Right renal pelvis (tissue), 4 donors: ENCODE results near the gene NALCN. TPM values are rescaled to one million over a fixed set of nuclear protein-coding genes. Genes with fewer than 3 reads are reported as not detected.

Experiments
- DNase-seq, 4 donors: peaks; one replicate each; pipeline ENCODE4 v3.0.0-alpha.2; 2013; ENCODE audit warnings: low read depth in 4 of 4, low spot score in 3 of 4, missing footprints in 1 of 4
- polyA plus RNA-seq, 4 donors: library from polyadenylated mRNA; unstranded; fragments of 120-200 nt; gene quantifications; one replicate each; pipeline ENCODE4 v1.2.1, GENCODE V29; 2013; ENCODE audit not compliant: insufficient read length in 4 of 4

Gene NALCN
- polyA plus RNA-seq, 4 donors: 0.86 to 1.5 (median 1.1) TPM

DNA sequence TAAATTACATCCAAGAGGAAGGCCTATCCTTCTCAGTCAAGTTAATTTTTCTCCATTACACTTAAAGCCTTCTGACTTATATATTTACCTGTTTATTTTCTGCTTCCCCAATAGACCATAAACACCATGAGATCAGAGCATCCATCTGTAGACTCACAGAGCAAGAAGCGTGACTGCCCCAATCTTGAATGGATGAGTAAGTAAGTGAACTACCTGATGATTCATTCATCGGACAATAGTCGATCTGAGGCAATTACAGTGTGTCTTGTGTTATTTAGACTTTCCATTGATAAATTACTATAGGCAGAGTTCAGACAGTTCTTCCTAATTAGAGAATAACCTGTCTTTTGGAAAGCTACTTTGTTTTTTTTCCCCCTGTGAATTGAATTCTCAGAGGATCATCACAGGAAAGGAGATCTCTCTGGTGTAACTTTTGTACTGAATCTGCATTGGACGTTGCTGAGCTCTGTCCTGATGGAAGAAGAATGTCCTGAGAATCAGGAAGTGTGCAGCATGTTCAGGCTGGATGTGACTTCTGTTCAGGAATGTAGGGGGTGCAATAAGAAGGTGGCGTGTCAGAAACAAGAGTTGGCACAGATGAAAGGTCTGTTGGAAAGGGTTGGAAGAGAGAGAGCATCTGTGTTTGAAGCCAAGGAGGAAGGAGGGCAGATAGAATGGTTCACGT is 367.0 kb downstream of the NALCN start:
- DNase-seq: no peak

DNA sequence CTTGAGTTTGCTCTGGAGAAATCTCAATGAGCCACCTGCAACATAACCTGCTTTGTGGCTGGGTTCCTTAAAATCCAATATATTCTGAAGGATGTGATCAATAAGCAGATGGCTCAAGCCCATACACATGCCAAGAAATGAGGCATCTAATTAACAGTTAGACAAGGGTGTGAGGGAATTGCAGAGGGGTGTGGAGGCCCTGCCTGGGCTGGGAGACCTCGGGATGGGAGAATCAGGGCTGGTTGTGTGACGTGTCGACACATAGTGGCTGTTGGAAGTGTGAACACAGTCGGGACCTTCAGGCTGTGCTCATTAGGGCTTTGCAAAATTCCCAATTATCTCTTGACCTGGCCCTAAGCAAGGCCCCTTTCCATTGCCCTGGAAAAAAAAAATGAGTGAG is 379.8 kb downstream of the NALCN start:
- no peak for DNase-seq

GRCh38 chr13:101035119-101035620 is 381.1 kb downstream of the NALCN start:
- no peak for DNase-seq

DNA sequence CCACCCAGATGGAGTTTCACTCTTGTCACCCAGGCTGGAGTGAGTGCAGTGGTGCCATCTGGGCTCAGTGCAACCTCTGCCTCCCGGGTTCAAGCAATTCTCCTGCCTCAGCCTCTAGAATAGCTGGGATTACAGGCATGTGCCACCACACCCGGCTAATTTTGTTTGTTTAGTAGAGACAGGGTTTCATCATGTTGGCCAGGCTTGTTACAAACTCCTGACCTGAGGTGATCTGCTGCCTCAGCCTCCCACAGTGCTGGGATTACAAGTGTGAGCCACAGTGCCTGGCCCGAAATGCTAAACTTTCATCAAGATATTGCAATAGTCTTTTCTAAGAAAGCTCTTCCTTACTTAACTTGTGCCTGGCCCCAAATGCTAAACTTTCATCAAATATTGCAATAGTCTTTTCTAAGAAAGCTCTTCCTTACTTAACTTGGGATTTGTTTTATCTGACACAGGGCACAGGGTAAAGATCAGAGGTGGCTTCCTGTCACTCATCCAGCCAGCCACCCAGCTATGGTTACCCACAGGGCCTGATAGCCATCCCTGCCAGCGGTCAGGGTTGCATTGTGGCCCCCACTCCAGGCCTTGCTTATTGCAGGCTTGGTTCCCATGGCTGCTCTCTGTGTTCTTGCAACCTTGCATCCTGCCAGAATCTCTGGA is 389.4 kb downstream of the NALCN start:
- DNase-seq: no peak

DNA sequence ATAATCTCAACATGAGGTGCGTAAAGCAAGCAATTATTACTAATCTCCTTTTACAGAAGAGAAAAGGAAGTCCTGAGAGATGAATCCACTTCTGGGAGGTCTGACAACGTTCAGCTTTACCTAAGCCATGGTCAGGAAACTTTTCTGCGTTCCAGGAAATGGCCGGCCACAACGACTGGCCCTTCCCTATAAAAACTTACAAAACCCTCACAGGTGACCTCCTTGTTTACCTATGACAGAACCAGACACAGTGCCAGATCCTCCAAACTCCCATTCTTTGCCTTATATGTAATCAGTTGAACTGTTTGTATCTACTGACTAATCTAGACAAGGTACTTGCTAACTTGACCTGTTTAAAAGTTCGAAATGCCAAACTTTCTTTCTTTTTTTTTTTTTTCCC is 390.0 kb downstream of the NALCN start:
- no peak for DNase-seq

GRCh38 chr13:101025925-101026324 is 390.4 kb downstream of the NALCN start:
- no peak for DNase-seq

DNA sequence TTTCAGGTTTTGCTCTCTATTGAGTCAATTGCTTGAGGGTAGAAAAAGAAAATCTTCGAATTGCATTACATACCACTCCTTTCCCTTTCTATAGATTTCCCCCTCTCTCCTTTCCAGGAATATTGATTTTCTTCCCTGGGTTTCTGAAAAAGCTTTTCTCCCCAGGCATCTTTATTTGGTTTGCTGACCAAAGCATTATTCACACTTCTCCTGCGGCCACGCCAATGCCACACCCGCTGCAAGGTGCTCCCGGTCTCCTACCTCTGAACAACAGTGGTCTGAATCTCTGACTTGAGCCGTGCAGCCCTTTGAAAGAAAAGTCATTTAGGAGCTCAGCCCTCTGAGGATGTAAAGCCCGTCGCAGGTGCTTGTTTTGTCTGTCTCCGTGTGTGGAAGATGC is 390.8 kb downstream of the NALCN start:
- no peak for DNase-seq

DNA sequence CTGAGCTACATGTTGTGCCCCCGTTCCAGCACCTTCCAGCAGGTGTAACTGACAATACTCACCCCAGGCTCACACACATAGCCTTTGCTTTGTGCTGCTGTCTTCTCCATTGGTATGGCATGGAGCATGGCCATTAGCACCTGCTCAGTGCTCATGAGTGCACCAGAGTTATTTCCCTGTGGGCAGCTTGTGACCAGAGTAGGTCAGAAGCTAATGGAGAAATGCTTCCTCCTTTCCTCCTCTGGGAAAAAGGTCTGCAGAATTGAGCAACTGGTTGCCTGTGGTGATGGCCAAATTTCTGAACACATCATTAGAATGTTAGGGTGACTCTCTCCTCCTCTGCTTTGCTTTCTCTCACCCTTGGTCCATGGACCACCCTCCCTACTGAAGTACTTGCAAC is 397.2 kb downstream of the NALCN start:
- DNase-seq: no peak

DNA sequence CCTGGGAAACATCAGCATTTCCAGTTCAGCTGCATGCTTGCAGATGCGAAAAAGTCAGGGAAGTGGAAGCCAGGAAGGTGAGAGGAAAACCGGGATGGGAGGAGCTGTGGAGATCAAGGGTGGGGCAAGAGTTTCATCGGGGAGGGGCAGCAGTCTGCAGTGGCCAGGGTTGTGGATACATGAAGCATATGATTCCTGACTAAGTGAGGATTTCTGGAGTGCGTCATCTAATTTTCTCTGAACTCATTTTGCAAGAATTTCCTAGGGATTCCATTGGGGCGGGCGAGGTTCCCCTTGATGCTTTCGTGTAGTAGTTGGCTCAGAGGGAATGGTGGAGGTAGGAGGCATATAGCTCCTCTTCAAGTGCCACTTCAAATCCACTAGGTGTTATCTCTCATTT is 397.6 kb downstream of the NALCN start:
- no peak for DNase-seq

- DNase-seq: no peak
Observed at GRCh38 chr13:101017123-101017872, 399.0 kb downstream of the NALCN start.

- DNase-seq: no peak
Observed at GRCh38 chr13:101016475-101016874, 399.8 kb downstream of the NALCN start.

- DNase-seq: no peak
Observed at GRCh38 chr13:101013245-101013644, 403.1 kb downstream of the NALCN start.

DNA sequence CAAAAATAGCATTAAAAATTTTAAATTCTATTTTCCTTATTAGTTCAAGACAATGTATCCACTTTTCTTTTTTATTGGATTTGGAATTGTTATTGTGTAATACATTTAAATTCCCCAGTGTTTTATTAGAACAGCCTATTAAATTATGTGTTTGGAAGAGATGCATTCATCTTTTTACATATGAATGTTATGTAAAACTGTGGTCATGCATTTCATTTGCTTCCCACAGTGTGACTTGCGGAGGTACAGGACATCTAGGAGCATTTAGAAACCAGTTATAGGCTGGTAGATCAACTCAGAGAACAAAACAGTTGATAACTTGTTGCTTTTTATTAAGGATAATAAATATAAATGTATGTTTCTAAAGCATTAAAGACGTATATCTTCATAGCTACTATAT is 406.2 kb downstream of the NALCN start:
- no peak for DNase-seq

DNA sequence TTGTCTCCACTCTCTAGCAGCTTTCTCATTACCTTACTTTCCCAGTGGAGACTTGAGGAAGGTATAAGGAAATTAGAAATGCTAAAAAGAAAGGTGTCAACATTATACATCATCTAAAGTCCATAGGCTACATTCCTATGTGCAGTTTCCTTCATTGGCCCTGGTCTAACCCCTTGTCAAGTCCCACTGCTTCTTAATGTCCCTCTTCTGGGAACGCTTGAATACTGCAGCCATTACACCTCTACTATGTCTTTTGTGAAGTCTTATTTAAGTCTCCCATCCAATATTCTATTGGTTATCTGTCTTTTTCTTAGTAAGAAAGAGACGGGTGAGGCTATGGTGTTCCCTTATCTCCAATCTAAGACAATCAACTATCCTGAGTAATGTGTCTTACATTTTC is 409.1 kb downstream of the NALCN start:
- DNase-seq: no peak

Other genes with a start within 250 kb of the NALCN start
- 1 to 10 TPM in 2 of 4 donors, under 1 TPM in 2; 0.45 to 2.8 (median 0.95) TPM for gene ITGBL1, start 36.2 kb upstream of the NALCN start, polyA plus RNA-seq